Cardiac atrium fibroblast (primary cell): Measurements from ENCODE around the gene SLIT1. TPM values are rescaled to one million over a fixed set of nuclear protein-coding genes. Genes with fewer than 3 reads are reported as not detected.

Source experiments
- total RNA-seq: library from RNA; depleted of rRNA; stranded (reverse); fragments of >200 nt; gene quantifications from 2 replicates; pipeline ENCODE4 v1.2.3, GENCODE V29; 2015

The SLIT1 gene
- total RNA-seq = not detected in 2 replicates

DNA sequence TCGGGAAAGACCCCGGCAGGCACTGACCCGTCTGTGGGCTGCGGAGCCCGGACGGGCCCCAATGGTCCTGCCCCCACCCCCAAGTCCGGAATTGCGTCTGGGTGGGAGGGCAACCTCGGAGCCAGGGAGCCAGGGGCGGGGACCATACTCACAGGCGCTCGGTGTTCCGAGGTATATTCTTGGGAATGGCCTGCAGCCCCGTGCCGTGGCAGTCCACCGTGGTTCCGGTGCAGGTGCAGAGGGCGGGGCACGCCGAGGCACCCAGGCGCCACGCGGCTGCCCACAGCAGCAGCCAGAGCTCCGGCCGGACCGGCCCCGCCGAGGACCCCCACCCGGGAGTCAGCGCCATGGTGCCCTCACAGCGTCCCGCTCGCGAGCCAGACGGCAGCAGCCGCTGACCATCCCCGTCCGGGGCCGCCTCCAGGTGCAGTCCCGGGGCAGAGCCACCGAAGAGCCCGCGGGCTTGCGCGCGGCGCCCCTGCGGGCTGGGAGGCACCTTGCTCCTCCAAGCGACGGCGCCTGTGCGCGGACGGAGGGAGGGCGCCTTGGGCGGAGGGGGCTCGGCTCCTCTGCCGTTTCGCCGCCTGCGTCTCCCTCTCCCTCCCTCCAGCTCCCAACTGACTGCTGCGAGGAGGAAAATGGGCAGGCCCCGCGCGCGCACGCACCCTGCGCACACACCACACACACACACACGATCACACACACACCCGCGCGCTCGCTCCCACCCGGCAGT is at the start of gene SLIT1:
SLIT1 (minus strand) TSS at position 634 of the 733 bp plus-strand sequence; CDS start at position 349, 285 bp downstream.

Other genes with a start within 250 kb of the SLIT1 start
- gene ARHGAP19, start 106.7 kb upstream of the SLIT1 start, total RNA-seq = 2.7 and 3.4 TPM in 2 replicates
- gene FRAT1, start 133.3 kb upstream of the SLIT1 start, total RNA-seq = 0.72 and 3.1 TPM in 2 replicates
- gene FRAT2, start 148.8 kb upstream of the SLIT1 start, total RNA-seq = 2.9 and 7.6 TPM in 2 replicates
- 12.5 and 13.2 TPM in 2 replicates for gene RRP12, start 215.4 kb upstream of the SLIT1 start, total RNA-seq
- gene PGAM1, start 240.2 kb upstream of the SLIT1 start, total RNA-seq = 829 and 844 TPM in 2 replicates